ENCODE measurements around the gene CPAMD8.
"Not testable (repeated sequence)": the region's sequence is repeated elsewhere in the genome, so short reads cannot be mapped to it uniquely, and the experiment has no call there.

GRCh38 chr19:16943090-16943489 lies 83.5 kb downstream of the CPAMD8 start:
- not testable (repeated sequence) for TF ChIP-seq CHD2 (IDR thresholded peaks at IDR 0.05; ENCODE audit: low read length); POLR2A (IDR thresholded peaks at IDR 0.05; ENCODE audit: control extremely low read depth in 1 of 2, low read depth in 2 of 2, low read length in 2 of 2); POLR2AphosphoS5 (IDR thresholded peaks at IDR 0.05; ENCODE audit: low read depth, low read length); HDAC6 (IDR thresholded peaks at IDR 0.05; ENCODE audit: low read depth, low read length); CEBPB (IDR thresholded peaks at IDR 0.05; ENCODE audit: low read depth, low read length); YY1 (IDR thresholded peaks at IDR 0.05; ENCODE audit: low read depth, low read length); SP1 (IDR thresholded peaks at IDR 0.05; ENCODE audit: low read depth, low read length); JUND (IDR thresholded peaks at IDR 0.05; ENCODE audit: low read length); CREB1 (IDR thresholded peaks at IDR 0.05); RAD21 (IDR thresholded peaks at IDR 0.05 in 1 of 2, conservative IDR thresholded peaks at IDR 0.05 in 1 of 2; ENCODE audit: low read depth in 2 of 2, low read length in 2 of 2)
- TF ChIP-seq, protein P1, sequence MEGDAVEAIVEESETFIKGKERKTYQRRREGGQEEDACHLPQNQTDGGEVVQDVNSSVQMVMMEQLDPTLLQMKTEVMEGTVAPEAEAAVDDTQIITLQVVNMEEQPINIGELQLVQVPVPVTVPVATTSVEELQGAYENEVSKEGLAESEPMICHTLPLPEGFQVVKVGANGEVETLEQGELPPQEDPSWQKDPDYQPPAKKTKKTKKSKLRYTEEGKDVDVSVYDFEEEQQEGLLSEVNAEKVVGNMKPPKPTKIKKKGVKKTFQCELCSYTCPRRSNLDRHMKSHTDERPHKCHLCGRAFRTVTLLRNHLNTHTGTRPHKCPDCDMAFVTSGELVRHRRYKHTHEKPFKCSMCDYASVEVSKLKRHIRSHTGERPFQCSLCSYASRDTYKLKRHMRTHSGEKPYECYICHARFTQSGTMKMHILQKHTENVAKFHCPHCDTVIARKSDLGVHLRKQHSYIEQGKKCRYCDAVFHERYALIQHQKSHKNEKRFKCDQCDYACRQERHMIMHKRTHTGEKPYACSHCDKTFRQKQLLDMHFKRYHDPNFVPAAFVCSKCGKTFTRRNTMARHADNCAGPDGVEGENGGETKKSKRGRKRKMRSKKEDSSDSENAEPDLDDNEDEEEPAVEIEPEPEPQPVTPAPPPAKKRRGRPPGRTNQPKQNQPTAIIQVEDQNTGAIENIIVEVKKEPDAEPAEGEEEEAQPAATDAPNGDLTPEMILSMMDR (IDR thresholded peaks at IDR 0.05; ENCODE audit: control extremely low read depth in 1 of 3, insufficient read depth in 1 of 3, low read depth in 1 of 3, low read length in 3 of 3), result not testable (repeated sequence)

Data from H1 (cell line).